Transverse colon (tissue), 4 donors: ENCODE data around the gene PPFIA3. TPM values are rescaled to one million over a fixed set of nuclear protein-coding genes. Genes with fewer than 3 reads are reported as not detected.

ENCODE experiments used
- DNase-seq: peaks from one replicate; pipeline ENCODE4 v3.0.0-alpha.2; 2019
- H3K27ac ChIP-seq, 4 donors: fragments of 200-600 bp; sonication (generic); 2 replicates each; pipeline ENCODE4 v1.5.1; 2016 to 2018; ENCODE audit warnings: inconsistent platforms in 4 of 4
- H3K27me3 ChIP-seq: fragments of 200-600 bp; sonication (generic); 2 replicates; pipeline ENCODE4 v1.5.1; 2017; ENCODE audit warnings: inconsistent platforms
- H3K36me3 ChIP-seq, 4 donors: fragments of 200-600 bp; sonication (generic); 2 replicates each; pipeline ENCODE4 v1.5.1; 2017 to 2019; ENCODE audit warnings: inconsistent platforms in 4 of 4
- H3K4me1 ChIP-seq, 4 donors: fragments of 200-600 bp; sonication (generic); 2 replicates each; pipeline ENCODE4 v1.5.1; 2017 to 2020; ENCODE audit warnings: inconsistent platforms in 4 of 4
- H3K4me3 ChIP-seq, 4 donors: fragments of 200-600 bp; sonication (generic); 1 replicate in 1 of 4; 2 replicates in 3 of 4; pipeline versions ENCODE4 v1.5.1 to v1.6.1; 2017 to 2019; ENCODE audit warnings: inconsistent platforms in 4 of 4
- H3K9me3 ChIP-seq, 2 donors: fragments of 200-600 bp; sonication (generic); 2 replicates each; pipeline ENCODE4 v1.5.1; 2017 to 2019; ENCODE audit warnings: inconsistent platforms in 2 of 2
- CTCF ChIP-seq, 5 experiments: fragments of 200-600 bp in 3 of 5; fragments of 450-650 bp in 2 of 5; sonication (generic) in 3 of 5; IDR thresholded peaks; 1 replicate in 2 of 5; 2 replicates in 3 of 5; pipeline ENCODE4 v1.5.1; 2016 to 2017; ENCODE audit warnings: antibody characterized with exemption in 5 of 5, inconsistent platforms in 3 of 5, mild to moderate bottlenecking in 2 of 5, moderate library complexity in 1 of 5
- EP300 ChIP-seq: sonication (generic); formaldehyde crosslinking; IDR thresholded peaks from one replicate; pipeline ENCODE4 v1.6.1; 2017; ENCODE audit warnings: antibody characterized with exemption, low read depth
- POLR2A ChIP-seq: fragments of 450-650 bp; IDR thresholded peaks from one replicate; pipeline ENCODE4 v1.6.1; 2016; ENCODE audit warnings: antibody characterized with exemption, mild to moderate bottlenecking, moderate library complexity
- POLR2AphosphoS5 ChIP-seq, 3 donors: sonication (generic); formaldehyde crosslinking; IDR thresholded peaks; one replicate each; pipeline ENCODE4 v1.6.1; 2016; ENCODE audit warnings: antibody characterized with exemption in 3 of 3
- WGBS, 2 donors: methylation state at CpG; one replicate each; pipeline ENCODE4 v1.1.5; 2018; ENCODE audit warnings: low coverage in 1 of 2; 5-methylcytosine and 5-hydroxymethylcytosine counted together
- in situ Hi-C, 4 donors: fragments of 200-750 bp; cut with MboI; loops; one replicate each; pipeline versions ENCODE4 v1.15.0 to v1.15.1; 2017; ENCODE audit warnings: low sequenced_read_pairs in 3 of 4, low pct_ligation_motif_present in 1 of 4, low pct_unique_long_range_greater_than_20kb in 1 of 4
- intact Hi-C: fragments of 100-400 bp; cut with DNase I; formaldehyde crosslinking; loops from one replicate; pipeline ENCODE4 v1.15.1; 2023; ENCODE audit warnings: low total_unique reads
- total RNA-seq, 4 donors: library from RNA; depleted of rRNA; stranded (reverse); fragments of >200 nt; gene quantifications; one replicate each; pipeline ENCODE4 v1.1.0, GENCODE V29; 2016

PPFIA3 gene
- total RNA-seq, 4 donors from 2014 or later: 18.6 to 106 (median 19.9) TPM

GRCh38 chr19:49101160-49101559, 18.2 kb upstream of the PPFIA3 start:
- in situ Hi-C loops: no loop called here
- Histone ChIP-seq H3K4me3 (no peak overlapping the region), H3K4me1 (peaks cover 0 to 3% (median 0%) of the 10 kb centered on the region in 4 donors), H3K36me3 (peaks cover 0 to 70% (median 24%) of the 10 kb centered on the region in 4 donors), H3K27me3 (no peaks in the 10 kb centered on the region), H3K27ac (no peak overlapping the region), H3K9me3 (no peaks in the 10 kb centered on the region)
- intact Hi-C loops: no loop called here
- no peak for DNase-seq
- 86 to 91% methylated on average over 7 to 12 of the region's 12 CpGs for WGBS, 2 donors
- TF ChIP-seq CTCF (IDR thresholded peaks at IDR 0.05) (no peak), EP300 (no peak), POLR2AphosphoS5 (IDR thresholded peaks at IDR 0.05) (no peak)

- Histone ChIP-seq H3K36me3 (peaks cover 0 to 65% (median 24%) of the 10 kb centered on the region in 4 donors), H3K9me3 (no peaks in the 10 kb centered on the region), H3K4me1 (peaks cover 0 to 3% (median 0%) of the 10 kb centered on the region in 4 donors), H3K27me3 (no peaks in the 10 kb centered on the region), H3K27ac (no peak overlapping the region), H3K4me3 (no peak overlapping the region)
- no peak for DNase-seq
- intact Hi-C loops: no loop called here
- no peak for TF ChIP-seq EP300
- no peak for TF ChIP-seq POLR2A
- no peak for TF ChIP-seq CTCF (IDR thresholded peaks at IDR 0.05)
- TF ChIP-seq POLR2AphosphoS5 (IDR thresholded peaks at IDR 0.05): no peak
- 86% methylated on average over 12 of the region's 12 CpGs; no CpG with 5 or more reads in 1 of the 2 donors for WGBS, 2 donors
- in situ Hi-C loops: no loop called here
Observed at GRCh38 chr19:49102303-49102702, 17.0 kb upstream of the PPFIA3 start.

- no peak overlapping the region for H3K27ac ChIP-seq
- peaks cover 0 to 73% (median 27%) of the 10 kb centered on the region in 4 donors for H3K36me3 ChIP-seq
- TF ChIP-seq EP300 (no peak), POLR2AphosphoS5 (IDR thresholded peaks at IDR 0.05) (no peak), POLR2A (no peak), CTCF (IDR thresholded peaks at IDR 0.05) (no peak)
- intact Hi-C loops: no loop called here
- H3K9me3 ChIP-seq: no peaks in the 10 kb centered on the region
- 89% methylated on average over 33 of the region's 33 CpGs; no CpG with 5 or more reads in 1 of the 2 donors for WGBS, 2 donors
- no peaks in the 10 kb centered on the region for H3K4me1 ChIP-seq
- in situ Hi-C loops: no loop called here
- H3K27me3 ChIP-seq: no peaks in the 10 kb centered on the region
- DNase-seq: no peak
- no peak overlapping the region for H3K4me3 ChIP-seq
Observed at GRCh38 chr19:49103331-49104085, 15.8 kb upstream of the PPFIA3 start.

- in situ Hi-C loops (no loop called here), intact Hi-C loops (no loop called here)
- Histone ChIP-seq H3K9me3 (no peaks in the 10 kb centered on the region), H3K36me3 (peaks cover 0 to 66% (median 22%) of the 10 kb centered on the region in 4 donors), H3K4me3 (no peak overlapping the region), H3K27me3 (no peaks in the 10 kb centered on the region), H3K27ac (no peak overlapping the region), H3K4me1 (no peaks in the 10 kb centered on the region)
- DNase-seq: no peak
- TF ChIP-seq POLR2AphosphoS5 (IDR thresholded peaks at IDR 0.05) (no peak), CTCF (IDR thresholded peaks at IDR 0.05) (no peak), POLR2A (no peak), EP300 (no peak)
- WGBS, 2 donors: 74% methylated on average over 27 of the region's 30 CpGs; no CpG with 5 or more reads in 1 of the 2 donors
Observed at GRCh38 chr19:49104229-49104864, 15.0 kb upstream of the PPFIA3 start.
